DND-41 (cell line): ENCODE results near the gene RASAL1.

ENCODE experiments used
- ATAC-seq: fragments of 200-7000 bp; cut with Tn5 transposase; 3 replicates; pipeline ENCODE4 v1.9.1; 2021; ENCODE audit warnings: low read depth; ENCODE audit not compliant: insufficient read depth
- DNase-seq: peaks from one replicate; pipeline ENCODE4 v3.0.0-alpha.2; 2020
- H2AFZ ChIP-seq: 2 replicates; pipeline ENCODE4 v1.6.0; 2012; ENCODE audit warnings: low read depth, low read length
- H3K27ac ChIP-seq: 2 replicates; pipeline ENCODE4 v1.5.1; 2012; ENCODE audit warnings: low read length, inconsistent platforms
- H3K27me3 ChIP-seq: fragments of 200-600 bp; sonication (generic); 2 replicates; pipeline ENCODE4 v1.6.0; 2012; ENCODE audit warnings: low read length, mild to moderate bottlenecking, inconsistent platforms; ENCODE audit not compliant: insufficient read depth, poor library complexity
- H3K36me3 ChIP-seq: 2 replicates; pipeline ENCODE4 v1.5.1; 2012; ENCODE audit warnings: low read length, inconsistent platforms; ENCODE audit not compliant: insufficient read depth
- H3K4me1 ChIP-seq: 2 replicates; pipeline ENCODE4 v1.5.1; 2012; ENCODE audit warnings: mild to moderate bottlenecking, low read length; ENCODE audit not compliant: insufficient read depth
- H3K4me2 ChIP-seq: 2 replicates; pipeline ENCODE4 v1.6.0; 2012; ENCODE audit warnings: mild to moderate bottlenecking, moderate library complexity, low read length, inconsistent platforms; ENCODE audit not compliant: insufficient read depth
- H3K4me3 ChIP-seq, 2 experiments: fragments of 200-600 bp in 1 of 2; shearing (Covaris generic) in 1 of 2; 2 replicates each; pipeline ENCODE4 v1.5.1; 2012 to 2016; ENCODE audit warnings: inconsistent platforms in 2 of 2, low read length in 2 of 2, mild to moderate bottlenecking in 2 of 2, low read depth in 1 of 2, moderate library complexity in 1 of 2
- H3K79me2 ChIP-seq: 2 replicates; pipeline ENCODE4 v1.6.0; 2012; ENCODE audit warnings: low read length, inconsistent platforms; ENCODE audit not compliant: insufficient read depth
- H3K9ac ChIP-seq: 2 replicates; pipeline ENCODE4 v1.6.0; 2012; ENCODE audit warnings: low read depth, mild to moderate bottlenecking, inconsistent platforms, low read length, moderate library complexity
- H3K9me3 ChIP-seq: 2 replicates; pipeline ENCODE4 v1.5.1; 2012; ENCODE audit warnings: low read length, moderate library complexity, mild to moderate bottlenecking, inconsistent platforms; ENCODE audit not compliant: insufficient read depth, severe bottlenecking
- H4K20me1 ChIP-seq: 2 replicates; pipeline ENCODE4 v1.6.0; 2012; ENCODE audit warnings: low read length; ENCODE audit not compliant: insufficient read depth
- EZH2 ChIP-seq: IDR thresholded peaks from 3 replicates; pipeline ENCODE4 v1.6.1; 2012; ENCODE audit warnings: borderline replicate concordance, low read depth, mild to moderate bottlenecking, moderate library complexity, low read length, inconsistent platforms; ENCODE audit not compliant: severe bottlenecking
- TF ChIP-seq, protein P1 (sequence below): IDR thresholded peaks from 2 replicates; pipeline ENCODE4 v1.5.1; 2012; ENCODE audit warnings: borderline replicate concordance, low read length, moderate library complexity, mild to moderate bottlenecking; ENCODE audit not compliant: poor library complexity, severe bottlenecking; ENCODE audit errors: extremely low read depth

Gene RASAL1

GRCh38 chr12:113059071-113059595 lies 76.4 kb downstream of the RASAL1 start:
- ATAC-seq (peak; percentile 19), DNase-seq (peak; percentile 68)
- TF ChIP-seq, protein P1, sequence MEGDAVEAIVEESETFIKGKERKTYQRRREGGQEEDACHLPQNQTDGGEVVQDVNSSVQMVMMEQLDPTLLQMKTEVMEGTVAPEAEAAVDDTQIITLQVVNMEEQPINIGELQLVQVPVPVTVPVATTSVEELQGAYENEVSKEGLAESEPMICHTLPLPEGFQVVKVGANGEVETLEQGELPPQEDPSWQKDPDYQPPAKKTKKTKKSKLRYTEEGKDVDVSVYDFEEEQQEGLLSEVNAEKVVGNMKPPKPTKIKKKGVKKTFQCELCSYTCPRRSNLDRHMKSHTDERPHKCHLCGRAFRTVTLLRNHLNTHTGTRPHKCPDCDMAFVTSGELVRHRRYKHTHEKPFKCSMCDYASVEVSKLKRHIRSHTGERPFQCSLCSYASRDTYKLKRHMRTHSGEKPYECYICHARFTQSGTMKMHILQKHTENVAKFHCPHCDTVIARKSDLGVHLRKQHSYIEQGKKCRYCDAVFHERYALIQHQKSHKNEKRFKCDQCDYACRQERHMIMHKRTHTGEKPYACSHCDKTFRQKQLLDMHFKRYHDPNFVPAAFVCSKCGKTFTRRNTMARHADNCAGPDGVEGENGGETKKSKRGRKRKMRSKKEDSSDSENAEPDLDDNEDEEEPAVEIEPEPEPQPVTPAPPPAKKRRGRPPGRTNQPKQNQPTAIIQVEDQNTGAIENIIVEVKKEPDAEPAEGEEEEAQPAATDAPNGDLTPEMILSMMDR, result no peak
- TF ChIP-seq EZH2, result no peak
- Histone ChIP-seq H3K9me3 (no peaks in the 10 kb centered on the region), H3K4me1 (peaks cover 87% of the 10 kb centered on the region), H3K27ac (peak overlapping the region; percentile 93), H3K4me3 (peak overlapping the region; percentile 74 to 84), H3K27me3 (no peaks in the 10 kb centered on the region), H3K79me2 (peaks cover 100% of the 10 kb centered on the region), H3K36me3 (peaks cover 68% of the 10 kb centered on the region), H2AFZ (no peak overlapping the region), H3K4me2 (peak overlapping the region; percentile 82), H4K20me1 (peaks cover 59% of the 10 kb centered on the region), H3K9ac (peak overlapping the region; percentile 86)

DNA sequence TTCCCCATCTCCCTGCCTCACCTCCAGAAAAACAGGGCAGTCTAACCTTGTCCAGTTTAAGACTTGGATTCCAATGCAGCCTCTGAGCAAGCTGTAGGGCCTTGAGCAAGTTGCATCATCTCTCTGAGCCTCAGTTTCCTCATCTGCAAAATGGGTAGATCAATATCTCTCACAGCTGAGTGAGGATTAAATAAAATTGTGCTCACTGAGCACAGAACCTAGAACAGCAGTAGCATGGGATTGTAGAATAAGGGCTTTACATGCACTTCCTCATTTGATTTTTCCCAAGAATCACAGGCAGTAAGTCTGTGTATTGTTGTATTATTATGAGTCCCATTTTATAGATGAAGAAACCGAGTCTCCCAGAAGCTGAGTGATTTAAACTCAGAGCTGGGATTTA lies 77.0 kb downstream of the RASAL1 start:
- TF ChIP-seq, protein P1, result no peak
- no peak for TF ChIP-seq EZH2
- peak overlapping the region; percentile 93 for H3K27ac ChIP-seq
- H3K36me3 ChIP-seq, result peaks cover 62% of the 10 kb centered on the region
- H3K27me3 ChIP-seq, result no peaks in the 10 kb centered on the region
- H4K20me1 ChIP-seq, result peaks cover 53% of the 10 kb centered on the region
- no peak overlapping the region for H2AFZ ChIP-seq
- no peaks in the 10 kb centered on the region for H3K9me3 ChIP-seq
- peak overlapping the region; percentile 82 for H3K4me2 ChIP-seq
- peak overlapping the region; percentile 86 for H3K9ac ChIP-seq
- peaks cover 100% of the 10 kb centered on the region for H3K79me2 ChIP-seq
- peak overlapping the region; percentile 74 to 84 for H3K4me3 ChIP-seq
- DNase-seq, result no peak
- peaks cover 86% of the 10 kb centered on the region for H3K4me1 ChIP-seq
- ATAC-seq, result no peak

GRCh38 chr12:113057565-113058485 lies 77.7 kb downstream of the RASAL1 start:
- no peaks in the 10 kb centered on the region for H3K27me3 ChIP-seq

More at GRCh38 chr12:113057565-113058485, 77.7 kb downstream of the RASAL1 start:
- peak; percentile 15 for ATAC-seq
- peak overlapping the region; percentile 74 to 84 for H3K4me3 ChIP-seq
- H3K9ac ChIP-seq, result peak overlapping the region; percentile 86
- H3K36me3 ChIP-seq, result peaks cover 55% of the 10 kb centered on the region
- DNase-seq, result peak; percentile 62
- TF ChIP-seq, protein P1, result no peak
- TF ChIP-seq EZH2, result no peak
- H3K4me2 ChIP-seq, result peak overlapping the region; percentile 82
- peaks cover 99% of the 10 kb centered on the region for H3K79me2 ChIP-seq
- peak overlapping the region; percentile 93 for H3K27ac ChIP-seq
- peaks cover 46% of the 10 kb centered on the region for H4K20me1 ChIP-seq
- peaks cover 86% of the 10 kb centered on the region for H3K4me1 ChIP-seq
- H3K9me3 ChIP-seq, result no peaks in the 10 kb centered on the region
- peak overlapping the region; percentile 14; the same call in 1 of the 2 replicates for H2AFZ ChIP-seq
